ENCODE results near the gene TRIO.
"Not testable (repeated sequence)": the region's sequence is repeated elsewhere in the genome, so short reads cannot be mapped to it uniquely, and the experiment has no call there.

TRIO gene

GRCh38 chr5:14186059-14186830 lies 43.1 kb downstream of the TRIO start:
- DNase-seq (ENCODE audit: low spot score) = no peak

- DNase-seq (ENCODE audit: low spot score) = no peak
Observed at GRCh38 chr5:14187157-14187556, 44.0 kb downstream of the TRIO start.

GRCh38 chr5:14187660-14188059 lies 44.5 kb downstream of the TRIO start:
- DNase-seq (ENCODE audit: low spot score) = no peak

- no peak for DNase-seq (ENCODE audit: low spot score)
Observed at GRCh38 chr5:14188778-14189177, 45.6 kb downstream of the TRIO start.

GRCh38 chr5:14189680-14190079 lies 46.5 kb downstream of the TRIO start:
- DNase-seq (ENCODE audit: low spot score) = no peak

- DNase-seq (ENCODE audit: low spot score) = no peak
Observed at GRCh38 chr5:14190194-14191164, 47.3 kb downstream of the TRIO start.

- no peak for DNase-seq (ENCODE audit: low spot score)
Observed at GRCh38 chr5:14191325-14191724, 48.2 kb downstream of the TRIO start.

- no peak for DNase-seq (ENCODE audit: low spot score)
Observed at GRCh38 chr5:14193496-14193895, 50.4 kb downstream of the TRIO start.

- DNase-seq (ENCODE audit: low spot score) = no peak
Observed at GRCh38 chr5:14195588-14195987, 52.4 kb downstream of the TRIO start.

- no peak for DNase-seq (ENCODE audit: low spot score)
Observed at GRCh38 chr5:14197056-14197455, 53.9 kb downstream of the TRIO start.

GRCh38 chr5:14199902-14200301 lies 56.8 kb downstream of the TRIO start:
- no peak for DNase-seq (ENCODE audit: low spot score)

GRCh38 chr5:14200312-14200990 lies 57.3 kb downstream of the TRIO start:
- DNase-seq (ENCODE audit: low spot score) = no peak

GRCh38 chr5:14201325-14202045 lies 58.3 kb downstream of the TRIO start:
- no peak for DNase-seq (ENCODE audit: low spot score)

- no peak for DNase-seq (ENCODE audit: low spot score)
Observed at GRCh38 chr5:14202462-14202861, 59.3 kb downstream of the TRIO start.

- DNase-seq (ENCODE audit: low spot score) = no peak
Observed at GRCh38 chr5:14204011-14204670, 61.0 kb downstream of the TRIO start.

- DNase-seq (ENCODE audit: low spot score) = no peak
Observed at GRCh38 chr5:14204785-14205321, 61.7 kb downstream of the TRIO start.

- DNase-seq (ENCODE audit: low spot score) = no peak
Observed at GRCh38 chr5:14206028-14206725, 63.0 kb downstream of the TRIO start.

GRCh38 chr5:14207428-14207827 lies 64.3 kb downstream of the TRIO start:
- DNase-seq (ENCODE audit: low spot score) = not testable (repeated sequence)

- DNase-seq (ENCODE audit: low spot score) = no peak
Observed at GRCh38 chr5:14208071-14209021, 65.2 kb downstream of the TRIO start.

Data from globus pallidus (tissue), 1 donor.